ENCODE results near the gene NDUFS4.

DNA sequence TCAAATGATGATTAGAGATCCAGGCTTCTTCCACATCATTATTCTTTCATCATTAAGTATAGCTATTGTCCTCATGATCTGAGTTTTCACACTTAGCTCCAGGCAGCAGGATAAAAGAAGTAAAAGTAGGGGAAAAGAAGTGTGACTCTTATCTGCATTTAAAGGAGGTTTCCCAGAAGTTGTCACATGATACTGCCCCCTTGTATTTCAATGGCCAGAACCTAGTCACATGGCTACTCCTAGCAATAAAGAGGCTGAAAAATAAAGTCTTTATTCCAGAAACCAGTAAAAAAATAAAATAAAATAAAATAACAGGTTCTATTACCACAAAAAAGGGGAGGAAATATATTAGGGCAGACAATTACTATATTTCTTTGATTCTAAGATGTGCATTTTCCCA lies 5.3 kb upstream of the NDUFS4 start:
- no peak for TF ChIP-seq POLR2A (IDR thresholded peaks at IDR 0.05)
- TF ChIP-seq, protein P1, sequence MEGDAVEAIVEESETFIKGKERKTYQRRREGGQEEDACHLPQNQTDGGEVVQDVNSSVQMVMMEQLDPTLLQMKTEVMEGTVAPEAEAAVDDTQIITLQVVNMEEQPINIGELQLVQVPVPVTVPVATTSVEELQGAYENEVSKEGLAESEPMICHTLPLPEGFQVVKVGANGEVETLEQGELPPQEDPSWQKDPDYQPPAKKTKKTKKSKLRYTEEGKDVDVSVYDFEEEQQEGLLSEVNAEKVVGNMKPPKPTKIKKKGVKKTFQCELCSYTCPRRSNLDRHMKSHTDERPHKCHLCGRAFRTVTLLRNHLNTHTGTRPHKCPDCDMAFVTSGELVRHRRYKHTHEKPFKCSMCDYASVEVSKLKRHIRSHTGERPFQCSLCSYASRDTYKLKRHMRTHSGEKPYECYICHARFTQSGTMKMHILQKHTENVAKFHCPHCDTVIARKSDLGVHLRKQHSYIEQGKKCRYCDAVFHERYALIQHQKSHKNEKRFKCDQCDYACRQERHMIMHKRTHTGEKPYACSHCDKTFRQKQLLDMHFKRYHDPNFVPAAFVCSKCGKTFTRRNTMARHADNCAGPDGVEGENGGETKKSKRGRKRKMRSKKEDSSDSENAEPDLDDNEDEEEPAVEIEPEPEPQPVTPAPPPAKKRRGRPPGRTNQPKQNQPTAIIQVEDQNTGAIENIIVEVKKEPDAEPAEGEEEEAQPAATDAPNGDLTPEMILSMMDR (IDR thresholded peaks at IDR 0.05), result no peak

All from prostate gland (tissue), 2 donors.